K562 (cell line): Measurements from ENCODE around the gene TAL1. TPM values are rescaled to one million over a fixed set of nuclear protein-coding genes. Genes with fewer than 3 reads are reported as not detected.

Experiments
- C11orf30 ChIP-seq: fragments of 450-650 bp; IDR thresholded peaks from 2 replicates; pipeline ENCODE4 v1.6.1; 2016; ENCODE audit warnings: low read depth, mild to moderate bottlenecking
- CEBPZ ChIP-seq: fragments of 150-350 bp; IDR thresholded peaks from 2 replicates; pipeline ENCODE4 v1.6.1; 2014; ENCODE audit warnings: low read depth, mild to moderate bottlenecking, low read length, borderline replicate concordance
- CHCHD3 ChIP-seq: fragments of 250-450 bp; sonication (Bioruptor Pico); IDR thresholded peaks from 2 replicates; pipeline ENCODE4 v2.1.2; 2022; ENCODE audit warnings: mild to moderate bottlenecking
- HDAC8 ChIP-seq: fragments of 450-650 bp; IDR thresholded peaks from 2 replicates; pipeline ENCODE4 v1.6.1; 2016; ENCODE audit warnings: mild to moderate bottlenecking, missing genetic modification characterization, moderate library complexity, missing compliant biosample characterization
- MAFG ChIP-seq: fragments of 450-650 bp; conservative IDR thresholded peaks from 2 replicates; pipeline ENCODE4 v1.6.1; 2016; ENCODE audit warnings: missing genetic modification characterization, missing compliant biosample characterization
- NFATC3 ChIP-seq: fragments of 450-650 bp; IDR thresholded peaks from 2 replicates; pipeline ENCODE4 v1.6.1; 2017; ENCODE audit warnings: mild to moderate bottlenecking
- NKRF ChIP-seq: fragments of 450-650 bp; IDR thresholded peaks from 2 replicates; pipeline ENCODE4 v1.6.1; 2016; ENCODE audit warnings: borderline replicate concordance
- NR1H2 ChIP-seq: sonication (generic); formaldehyde crosslinking; IDR thresholded peaks from 2 replicates; pipeline ENCODE4 v1.4.0; 2020; ENCODE audit warnings: mild to moderate bottlenecking, missing genetic modification reagents
- SNRNP70 ChIP-seq: fragments of 200-400 bp; formaldehyde crosslinking; optimal IDR thresholded peaks from 2 replicates; pipeline ENCODE3; 2017; ENCODE audit warnings: low read depth, low read length
- SPI1 ChIP-seq: IDR thresholded peaks from 2 replicates; pipeline ENCODE4 v1.6.1; 2011; ENCODE audit warnings: low read depth, low read length, control low read depth, borderline replicate concordance
- TAL1 ChIP-seq: fragments of 450-650 bp; IDR thresholded peaks from 2 replicates; pipeline ENCODE4 v1.6.1; 2016; ENCODE audit warnings: mild to moderate bottlenecking
- ZBED1 ChIP-seq: IDR thresholded peaks from 2 replicates; pipeline ENCODE4 v1.6.1; 2014
- polyA plus RNA-seq, 8 experiments: library from polyadenylated mRNA; depleted of rRNA in 4 of 8; stranded (reverse) in 5 of 8; unstranded in 3 of 8; fragments of >200 nt; fragmentation: Nextera tagmentation in 2 of 8; fragmentation: Illumina TruSeq in 1 of 8; extraction: Ambion mirVana in 2 of 8; extraction: Trizol in 1 of 8; gene quantifications; 2 replicates each; pipeline versions ENCODE4 v1.2.1 to v1.2.3, GENCODE V29; 2011 to 2014; ENCODE audit warnings: inconsistent platforms in 1 of 8, missing spikeins in 1 of 8
- total RNA-seq, 7 experiments: library from RNA; depleted of rRNA in 6 of 7; stranded (reverse); fragments of >200 nt in 6 of 7; fragmentation: Illumina TruSeq in 2 of 7; extraction: Trizol in 2 of 7; gene quantifications; 2 replicates each; pipeline versions ENCODE4 v1.2.1 to v1.2.3, GENCODE V29; 2011 to 2021; ENCODE audit warnings: low replicate concordance in 1 of 7
- TF ChIP-seq, protein P1 (sequence below): fragments of 200-800 bp; sonication (Bioruptor generic); IDR thresholded peaks from 2 replicates; pipeline ENCODE4 v1.6.1; 2017; ENCODE audit warnings: missing genetic modification characterization, missing compliant biosample characterization
- TF ChIP-seq, protein P2 (sequence below): fragments of 150-350 bp; conservative IDR thresholded peaks from 2 replicates; pipeline ENCODE4 v1.6.1; 2014; ENCODE audit warnings: low read length
- TF ChIP-seq, protein P3 (sequence below): sonication (generic); formaldehyde crosslinking; IDR thresholded peaks from 2 replicates; pipeline ENCODE4 v1.8.0; 2023; ENCODE audit warnings: mild to moderate bottlenecking, missing genetic modification reagents
- TF ChIP-seq, protein P4 (sequence below), 2 experiments: fragments of 250-450 bp in 1 of 2; fragments of 450-650 bp in 1 of 2; sonication (Bioruptor Pico) in 1 of 2; IDR thresholded peaks; 2 replicates each; pipeline versions ENCODE4 v1.6.1 to v1.8.0; 2016 to 2021; ENCODE audit warnings: mild to moderate bottlenecking in 2 of 2, moderate library complexity in 2 of 2, missing compliant biosample characterization in 1 of 2, missing genetic modification characterization in 1 of 2

TAL1 gene
- total and polyA plus RNA-seq, 9 of the 15 experiments (the other 6 are each of a cell fraction or from before 2014, with no cell fraction given), result 18.5 to 106 (median 59.7) TPM

GRCh38 chr1:47179988-47180563 is 51.9 kb downstream of the TAL1 start (continued):
- TF ChIP-seq, protein P1, sequence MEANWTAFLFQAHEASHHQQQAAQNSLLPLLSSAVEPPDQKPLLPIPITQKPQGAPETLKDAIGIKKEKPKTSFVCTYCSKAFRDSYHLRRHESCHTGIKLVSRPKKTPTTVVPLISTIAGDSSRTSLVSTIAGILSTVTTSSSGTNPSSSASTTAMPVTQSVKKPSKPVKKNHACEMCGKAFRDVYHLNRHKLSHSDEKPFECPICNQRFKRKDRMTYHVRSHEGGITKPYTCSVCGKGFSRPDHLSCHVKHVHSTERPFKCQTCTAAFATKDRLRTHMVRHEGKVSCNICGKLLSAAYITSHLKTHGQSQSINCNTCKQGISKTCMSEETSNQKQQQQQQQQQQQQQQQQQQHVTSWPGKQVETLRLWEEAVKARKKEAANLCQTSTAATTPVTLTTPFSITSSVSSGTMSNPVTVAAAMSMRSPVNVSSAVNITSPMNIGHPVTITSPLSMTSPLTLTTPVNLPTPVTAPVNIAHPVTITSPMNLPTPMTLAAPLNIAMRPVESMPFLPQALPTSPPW (CRISPR knock-in tag), result peak; percentile 38; the same call in 1 of the 2 replicates
- TF ChIP-seq SPI1, result peak; percentile 38; the same call in 1 of the 2 replicates
- no peak for TF ChIP-seq HDAC8
- TF ChIP-seq NFATC3, result no peak
- no peak for TF ChIP-seq ZBED1
- TF ChIP-seq CHCHD3 (CRISPR knock-in tag), result no peak
- TF ChIP-seq, protein P2, sequence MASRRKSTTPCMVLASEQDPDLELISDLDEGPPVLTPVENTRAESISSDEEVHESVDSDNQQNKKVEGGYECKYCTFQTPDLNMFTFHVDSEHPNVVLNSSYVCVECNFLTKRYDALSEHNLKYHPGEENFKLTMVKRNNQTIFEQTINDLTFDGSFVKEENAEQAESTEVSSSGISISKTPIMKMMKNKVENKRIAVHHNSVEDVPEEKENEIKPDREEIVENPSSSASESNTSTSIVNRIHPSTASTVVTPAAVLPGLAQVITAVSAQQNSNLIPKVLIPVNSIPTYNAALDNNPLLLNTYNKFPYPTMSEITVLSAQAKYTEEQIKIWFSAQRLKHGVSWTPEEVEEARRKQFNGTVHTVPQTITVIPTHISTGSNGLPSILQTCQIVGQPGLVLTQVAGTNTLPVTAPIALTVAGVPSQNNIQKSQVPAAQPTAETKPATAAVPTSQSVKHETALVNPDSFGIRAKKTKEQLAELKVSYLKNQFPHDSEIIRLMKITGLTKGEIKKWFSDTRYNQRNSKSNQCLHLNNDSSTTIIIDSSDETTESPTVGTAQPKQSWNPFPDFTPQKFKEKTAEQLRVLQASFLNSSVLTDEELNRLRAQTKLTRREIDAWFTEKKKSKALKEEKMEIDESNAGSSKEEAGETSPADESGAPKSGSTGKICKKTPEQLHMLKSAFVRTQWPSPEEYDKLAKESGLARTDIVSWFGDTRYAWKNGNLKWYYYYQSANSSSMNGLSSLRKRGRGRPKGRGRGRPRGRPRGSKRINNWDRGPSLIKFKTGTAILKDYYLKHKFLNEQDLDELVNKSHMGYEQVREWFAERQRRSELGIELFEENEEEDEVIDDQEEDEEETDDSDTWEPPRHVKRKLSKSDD, result no peak
- TF ChIP-seq, protein P3, sequence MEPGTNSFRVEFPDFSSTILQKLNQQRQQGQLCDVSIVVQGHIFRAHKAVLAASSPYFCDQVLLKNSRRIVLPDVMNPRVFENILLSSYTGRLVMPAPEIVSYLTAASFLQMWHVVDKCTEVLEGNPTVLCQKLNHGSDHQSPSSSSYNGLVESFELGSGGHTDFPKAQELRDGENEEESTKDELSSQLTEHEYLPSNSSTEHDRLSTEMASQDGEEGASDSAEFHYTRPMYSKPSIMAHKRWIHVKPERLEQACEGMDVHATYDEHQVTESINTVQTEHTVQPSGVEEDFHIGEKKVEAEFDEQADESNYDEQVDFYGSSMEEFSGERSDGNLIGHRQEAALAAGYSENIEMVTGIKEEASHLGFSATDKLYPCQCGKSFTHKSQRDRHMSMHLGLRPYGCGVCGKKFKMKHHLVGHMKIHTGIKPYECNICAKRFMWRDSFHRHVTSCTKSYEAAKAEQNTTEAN, result no peak
- TF ChIP-seq MAFG (tag), result 0 out of 2 replicates have a peak, but pooled peaks have one; percentile 26
- peak; percentile 56; the same call in 1 of the 2 replicates for TF ChIP-seq TAL1
- TF ChIP-seq CEBPZ, result no peak
- TF ChIP-seq, protein P4, sequence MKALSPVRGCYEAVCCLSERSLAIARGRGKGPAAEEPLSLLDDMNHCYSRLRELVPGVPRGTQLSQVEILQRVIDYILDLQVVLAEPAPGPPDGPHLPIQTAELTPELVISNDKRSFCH (CRISPR knock-in tag; IDR thresholded peaks at IDR 0.05), result no peak
- TF ChIP-seq, protein P4 (tag; IDR thresholded peaks at IDR 0.05), result no peak
- TF ChIP-seq C11orf30, result no peak
- TF ChIP-seq NR1H2 (CRISPR knock-in tag), result no peak
- peak; percentile 39 for TF ChIP-seq SNRNP70
- no peak for TF ChIP-seq NKRF
